ENCODE results near the gene XIRP2.

XIRP2 gene

DNA sequence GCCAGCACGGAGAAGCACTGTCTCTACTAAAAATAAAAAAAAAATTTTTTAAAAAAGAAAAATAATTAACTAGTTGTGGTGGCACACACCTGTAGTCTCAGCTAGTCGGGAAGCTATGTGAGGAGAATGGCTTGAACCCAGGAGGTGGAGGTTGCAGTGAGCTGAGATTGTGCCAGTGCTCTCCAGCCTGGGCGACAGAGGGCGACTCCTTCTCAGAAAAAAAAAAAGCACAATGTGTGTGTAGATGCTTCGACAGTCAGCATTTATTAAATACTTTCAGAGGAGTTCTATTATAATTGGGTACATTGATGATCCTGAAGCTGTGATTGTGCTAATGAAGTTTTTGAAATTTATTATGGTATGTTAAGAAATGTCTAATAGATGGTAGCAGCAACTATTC, 46.5 kb downstream of the XIRP2 start:
- H3K9me3 ChIP-seq (ENCODE audit: control insufficient read depth, insufficient read depth, low read length): no peaks in the 10 kb centered on the region
- no CpG with 5 or more reads among the region's 5 CpGs for WGBS (ENCODE audit: insufficient coverage, insufficient read length)
- H3K27ac ChIP-seq (ENCODE audit: low read length): no peak overlapping the region
- H3K27me3 ChIP-seq (ENCODE audit: control insufficient read depth, insufficient read depth, low read length): no peaks in the 10 kb centered on the region
- no peaks in the 10 kb centered on the region for H3K4me1 ChIP-seq (ENCODE audit: control insufficient read depth, insufficient read depth, low read length)
- no peak overlapping the region for H3K4me3 ChIP-seq (ENCODE audit: low read length)
- no peaks in the 10 kb centered on the region for H3K36me3 ChIP-seq (ENCODE audit: control insufficient read depth, insufficient read depth, low read length)
- no peak for DNase-seq (ENCODE audit: low read depth, low spot score)

- no peaks in the 10 kb centered on the region for H3K4me1 ChIP-seq (ENCODE audit: control insufficient read depth, insufficient read depth, low read length)
- H3K4me3 ChIP-seq (ENCODE audit: low read length): no peak overlapping the region
- DNase-seq (ENCODE audit: low read depth, low spot score): no peak
- no peaks in the 10 kb centered on the region for H3K9me3 ChIP-seq (ENCODE audit: control insufficient read depth, insufficient read depth, low read length)
- no peak overlapping the region for H3K27ac ChIP-seq (ENCODE audit: low read length)
- WGBS (ENCODE audit: insufficient coverage, insufficient read length): no CpG with 5 or more reads among the region's 1 CpG
- H3K36me3 ChIP-seq (ENCODE audit: control insufficient read depth, insufficient read depth, low read length): no peaks in the 10 kb centered on the region
- H3K27me3 ChIP-seq (ENCODE audit: control insufficient read depth, insufficient read depth, low read length): no peaks in the 10 kb centered on the region
These were observed 54.1 kb downstream of the XIRP2 start for GRCh38 chr2:166942377-166942776.

DNA sequence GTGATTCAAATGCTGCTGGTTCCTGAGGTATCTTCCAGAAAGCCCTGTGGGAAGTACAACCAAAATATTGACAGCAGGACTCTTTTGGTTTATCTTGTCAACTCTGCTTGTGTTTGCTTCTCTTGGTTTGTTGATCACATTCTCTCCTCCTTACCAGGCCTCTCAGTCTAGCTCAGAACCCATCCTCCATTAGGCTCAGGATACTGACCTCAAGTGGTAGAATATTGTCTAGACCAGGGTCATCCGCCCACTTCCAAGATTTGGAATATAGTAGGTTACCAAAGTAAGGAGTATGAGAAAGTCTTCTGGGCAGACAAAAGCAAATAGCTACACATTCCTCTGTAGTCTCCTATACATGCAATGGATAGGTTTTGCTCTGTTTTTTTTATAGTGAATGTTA, 56.6 kb downstream of the XIRP2 start:
- Histone ChIP-seq H3K9me3 (ENCODE audit: control insufficient read depth, insufficient read depth, low read length) (no peaks in the 10 kb centered on the region), H3K27ac (ENCODE audit: low read length) (no peak overlapping the region), H3K4me3 (ENCODE audit: low read length) (no peak overlapping the region), H3K4me1 (ENCODE audit: control insufficient read depth, insufficient read depth, low read length) (no peaks in the 10 kb centered on the region), H3K27me3 (ENCODE audit: control insufficient read depth, insufficient read depth, low read length) (no peaks in the 10 kb centered on the region), H3K36me3 (ENCODE audit: control insufficient read depth, insufficient read depth, low read length) (no peaks in the 10 kb centered on the region)
- no CpG with 5 or more reads among the region's 1 CpG for WGBS (ENCODE audit: insufficient coverage, insufficient read length)
- DNase-seq (ENCODE audit: low read depth, low spot score): no peak

DNA sequence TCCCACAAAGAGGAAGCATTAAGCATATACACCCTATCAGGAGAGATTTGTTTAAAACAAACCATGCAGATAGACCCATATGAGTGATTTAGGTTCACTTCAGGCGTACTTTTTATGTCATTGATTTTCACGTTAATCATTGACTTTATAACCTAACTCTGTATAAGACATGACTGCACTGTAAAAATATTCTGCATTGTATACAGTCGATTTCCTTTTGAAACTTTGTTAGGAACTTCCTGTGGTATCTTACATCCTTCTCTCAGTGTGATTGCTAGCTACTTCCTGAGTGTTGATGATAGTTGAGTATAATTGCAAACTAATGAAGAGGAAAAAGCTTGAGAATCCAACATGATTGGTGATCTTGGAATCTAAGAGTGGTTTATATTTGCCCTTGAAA, 69.4 kb downstream of the XIRP2 start:
- DNase-seq (ENCODE audit: low read depth, low spot score): no peak
- no peaks in the 10 kb centered on the region for H3K9me3 ChIP-seq (ENCODE audit: control insufficient read depth, insufficient read depth, low read length)
- no peaks in the 10 kb centered on the region for H3K27me3 ChIP-seq (ENCODE audit: control insufficient read depth, insufficient read depth, low read length)
- no peak overlapping the region for H3K4me3 ChIP-seq (ENCODE audit: low read length)
- WGBS (ENCODE audit: insufficient coverage, insufficient read length): no CpG with 5 or more reads among the region's 3 CpGs
- H3K27ac ChIP-seq (ENCODE audit: low read length): no peak overlapping the region
- H3K4me1 ChIP-seq (ENCODE audit: control insufficient read depth, insufficient read depth, low read length): peaks cover 1% of the 10 kb centered on the region; the same call in 1 of the 2 replicates
- no peaks in the 10 kb centered on the region for H3K36me3 ChIP-seq (ENCODE audit: control insufficient read depth, insufficient read depth, low read length)

GRCh38 chr2:166958986-166959481, 70.8 kb downstream of the XIRP2 start:
- Histone ChIP-seq H3K27me3 (ENCODE audit: control insufficient read depth, insufficient read depth, low read length) (no peaks in the 10 kb centered on the region), H3K27ac (ENCODE audit: low read length) (no peak overlapping the region), H3K4me3 (ENCODE audit: low read length) (no peak overlapping the region), H3K9me3 (ENCODE audit: control insufficient read depth, insufficient read depth, low read length) (no peaks in the 10 kb centered on the region), H3K36me3 (ENCODE audit: control insufficient read depth, insufficient read depth, low read length) (no peaks in the 10 kb centered on the region), H3K4me1 (ENCODE audit: control insufficient read depth, insufficient read depth, low read length) (peaks cover 1% of the 10 kb centered on the region; the same call in 1 of the 2 replicates)
- no peak for DNase-seq (ENCODE audit: low read depth, low spot score)
- no CpG with 5 or more reads among the region's 4 CpGs for WGBS (ENCODE audit: insufficient coverage, insufficient read length)

GRCh38 chr2:166959556-166959955, 71.3 kb downstream of the XIRP2 start:
- no peaks in the 10 kb centered on the region for H3K36me3 ChIP-seq (ENCODE audit: control insufficient read depth, insufficient read depth, low read length)
- no CpG with 5 or more reads among the region's 1 CpG for WGBS (ENCODE audit: insufficient coverage, insufficient read length)

DNA sequence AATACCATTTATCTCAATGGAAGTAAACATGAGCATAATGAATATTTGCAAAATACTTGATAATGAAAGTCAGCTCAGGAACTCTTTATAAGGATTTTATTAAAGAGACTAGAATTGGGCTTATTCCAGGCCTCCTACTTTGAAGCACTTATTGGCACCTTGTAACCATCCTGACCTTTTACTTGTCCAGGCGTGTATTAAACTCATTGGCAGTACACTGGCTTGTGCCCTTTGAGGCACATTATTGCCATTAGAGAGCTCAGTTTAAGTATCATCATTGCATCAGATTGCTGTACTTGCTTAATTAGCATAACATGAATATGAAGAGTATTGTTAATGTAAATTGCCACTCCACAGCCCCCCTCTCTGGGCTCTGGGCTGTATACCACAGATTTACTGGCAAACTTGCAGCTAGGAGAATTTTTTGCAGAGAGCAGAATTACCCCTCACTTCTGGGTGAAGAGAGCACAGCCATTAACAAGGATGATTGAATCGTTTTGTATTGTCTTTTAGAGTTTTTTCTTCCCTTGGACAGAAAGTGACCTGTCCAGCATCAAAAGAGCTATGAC, 72.5 kb downstream of the XIRP2 start:
- Histone ChIP-seq H3K9me3 (ENCODE audit: control insufficient read depth, insufficient read depth, low read length) (no peaks in the 10 kb centered on the region), H3K4me3 (ENCODE audit: low read length) (no peak overlapping the region), H3K27me3 (ENCODE audit: control insufficient read depth, insufficient read depth, low read length) (no peaks in the 10 kb centered on the region), H3K36me3 (ENCODE audit: control insufficient read depth, insufficient read depth, low read length) (no peaks in the 10 kb centered on the region), H3K4me1 (ENCODE audit: control insufficient read depth, insufficient read depth, low read length) (peaks cover 1% of the 10 kb centered on the region; the same call in 1 of the 2 replicates), H3K27ac (ENCODE audit: low read length) (no peak overlapping the region)
- DNase-seq (ENCODE audit: low read depth, low spot score): no peak
- no CpG with 5 or more reads among the region's 2 CpGs for WGBS (ENCODE audit: insufficient coverage, insufficient read length)

More at GRCh38 chr2:166959556-166959955, 71.3 kb downstream of the XIRP2 start:
- no peak overlapping the region for H3K27ac ChIP-seq (ENCODE audit: low read length)
- H3K4me1 ChIP-seq (ENCODE audit: control insufficient read depth, insufficient read depth, low read length): peaks cover 1% of the 10 kb centered on the region; the same call in 1 of the 2 replicates
- no peaks in the 10 kb centered on the region for H3K9me3 ChIP-seq (ENCODE audit: control insufficient read depth, insufficient read depth, low read length)
- no peak overlapping the region for H3K4me3 ChIP-seq (ENCODE audit: low read length)
- no peaks in the 10 kb centered on the region for H3K27me3 ChIP-seq (ENCODE audit: control insufficient read depth, insufficient read depth, low read length)
- DNase-seq (ENCODE audit: low read depth, low spot score): no peak

DNA sequence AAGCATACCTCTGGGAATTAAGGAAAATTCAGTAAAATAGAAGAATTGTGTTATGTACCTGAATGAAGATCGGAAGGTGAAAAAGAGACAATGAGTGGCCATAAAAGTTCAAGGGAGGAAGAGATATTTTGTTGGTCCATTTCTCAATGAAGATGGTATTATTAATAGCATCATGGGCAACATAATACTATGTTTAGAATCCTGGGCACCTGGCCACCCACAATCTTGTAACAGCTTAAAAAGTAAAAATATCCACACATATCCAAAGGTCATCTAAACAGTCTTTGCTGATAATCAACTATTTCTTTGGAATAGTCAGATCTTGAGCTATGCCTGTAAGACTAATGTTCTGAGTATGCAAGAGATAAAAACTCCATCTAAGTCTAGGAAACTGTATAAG, 73.7 kb downstream of the XIRP2 start:
- H3K4me3 ChIP-seq (ENCODE audit: low read length): no peak overlapping the region
- no peak for DNase-seq (ENCODE audit: low read depth, low spot score)
- H3K27ac ChIP-seq (ENCODE audit: low read length): no peak overlapping the region
- no peaks in the 10 kb centered on the region for H3K36me3 ChIP-seq (ENCODE audit: control insufficient read depth, insufficient read depth, low read length)
- no peaks in the 10 kb centered on the region for H3K9me3 ChIP-seq (ENCODE audit: control insufficient read depth, insufficient read depth, low read length)
- peaks cover 1% of the 10 kb centered on the region; the same call in 1 of the 2 replicates for H3K4me1 ChIP-seq (ENCODE audit: control insufficient read depth, insufficient read depth, low read length)
- H3K27me3 ChIP-seq (ENCODE audit: control insufficient read depth, insufficient read depth, low read length): no peaks in the 10 kb centered on the region
- WGBS (ENCODE audit: insufficient coverage, insufficient read length): no CpG with 5 or more reads among the region's 1 CpG

GRCh38 chr2:166969486-166969885, 81.2 kb downstream of the XIRP2 start:
- H3K36me3 ChIP-seq (ENCODE audit: control insufficient read depth, insufficient read depth, low read length): no peaks in the 10 kb centered on the region
- no peak overlapping the region for H3K4me3 ChIP-seq (ENCODE audit: low read length)
- no peaks in the 10 kb centered on the region for H3K4me1 ChIP-seq (ENCODE audit: control insufficient read depth, insufficient read depth, low read length)
- no peaks in the 10 kb centered on the region for H3K27me3 ChIP-seq (ENCODE audit: control insufficient read depth, insufficient read depth, low read length)
- no peak overlapping the region for H3K27ac ChIP-seq (ENCODE audit: low read length)
- no CpG with 5 or more reads among the region's 2 CpGs for whole genome bisulfite sequencing (ENCODE audit: insufficient coverage, insufficient read length)
- no peaks in the 10 kb centered on the region for H3K9me3 ChIP-seq (ENCODE audit: control insufficient read depth, insufficient read depth, low read length)
- DNase-seq (ENCODE audit: low read depth, low spot score): no peak

GRCh38 chr2:166972002-166972401, 83.7 kb downstream of the XIRP2 start:
- H3K27me3 ChIP-seq (ENCODE audit: control insufficient read depth, insufficient read depth, low read length): no peaks in the 10 kb centered on the region
- no CpG with 5 or more reads among the region's 4 CpGs for WGBS (ENCODE audit: insufficient coverage, insufficient read length)
- H3K36me3 ChIP-seq (ENCODE audit: control insufficient read depth, insufficient read depth, low read length): no peaks in the 10 kb centered on the region
- no peak overlapping the region for H3K27ac ChIP-seq (ENCODE audit: low read length)
- H3K4me1 ChIP-seq (ENCODE audit: control insufficient read depth, insufficient read depth, low read length): no peaks in the 10 kb centered on the region
- H3K9me3 ChIP-seq (ENCODE audit: control insufficient read depth, insufficient read depth, low read length): no peaks in the 10 kb centered on the region
- no peak overlapping the region for H3K4me3 ChIP-seq (ENCODE audit: low read length)
- DNase-seq (ENCODE audit: low read depth, low spot score): no peak

- no peaks in the 10 kb centered on the region for H3K27me3 ChIP-seq (ENCODE audit: control insufficient read depth, insufficient read depth, low read length)
- H3K9me3 ChIP-seq (ENCODE audit: control insufficient read depth, insufficient read depth, low read length): no peaks in the 10 kb centered on the region
- H3K36me3 ChIP-seq (ENCODE audit: control insufficient read depth, insufficient read depth, low read length): no peaks in the 10 kb centered on the region
- H3K4me1 ChIP-seq (ENCODE audit: control insufficient read depth, insufficient read depth, low read length): no peaks in the 10 kb centered on the region
- H3K27ac ChIP-seq (ENCODE audit: low read length): no peak overlapping the region
- no peak for DNase-seq (ENCODE audit: low read depth, low spot score)
- no peak overlapping the region for H3K4me3 ChIP-seq (ENCODE audit: low read length)
These were observed 84.1 kb downstream of the XIRP2 start for GRCh38 chr2:166972418-166972817.
